ENCODE results near the gene FADS2.

- TF ChIP-seq CTCF (IDR thresholded peaks at IDR 0.05; ENCODE audit: low read depth, low read length) (no peak), EZH2phosphoT487 (IDR thresholded peaks at IDR 0.05; ENCODE audit: low read depth) (no peak)
Measured at GRCh38 chr11:61866231-61866957, 38.3 kb downstream of the FADS2 start.

Measured in OCI-LY3 (cell line).